SK-N-SH (cell line): Measurements from ENCODE around the gene REEP1.
"Not testable (repeated sequence)": the region's sequence is repeated elsewhere in the genome, so short reads cannot be mapped to it uniquely, and the experiment has no call there.

ENCODE experiments used
- CTCF ChIP-seq: fragments of 200-600 bp; sonication (generic); IDR thresholded peaks from 2 replicates; pipeline ENCODE4 v1.6.1; 2017; ENCODE audit warnings: antibody characterized with exemption, mild to moderate bottlenecking, moderate library complexity
- EP300 ChIP-seq, 2 experiments: IDR thresholded peaks; 2 replicates each; pipeline versions ENCODE4 v1.4.0 to v1.6.1; 2012; ENCODE audit warnings: borderline replicate concordance in 1 of 2, low read depth in 1 of 2, low read length in 1 of 2
- FOXM1 ChIP-seq: IDR thresholded peaks from 2 replicates; pipeline ENCODE4 v1.4.0; 2012; ENCODE audit warnings: low read depth, mild to moderate bottlenecking
- JUND ChIP-seq: IDR thresholded peaks from 2 replicates; pipeline ENCODE4 v1.4.0; 2012
- MAX ChIP-seq: IDR thresholded peaks from 2 replicates; pipeline ENCODE4 v1.4.0; 2012; ENCODE audit warnings: low read depth
- MEF2A ChIP-seq: IDR thresholded peaks from 2 replicates; pipeline ENCODE4 v1.4.0; 2012; ENCODE audit warnings: low read depth, borderline replicate concordance
- RAD21 ChIP-seq: IDR thresholded peaks from 2 replicates; pipeline ENCODE4 v1.6.1; 2012; ENCODE audit warnings: mild to moderate bottlenecking, low read length
- SIN3A ChIP-seq: IDR thresholded peaks from 2 replicates; pipeline ENCODE4 v1.6.1; 2012; ENCODE audit warnings: low read depth, mild to moderate bottlenecking, low read length, moderate library complexity, borderline replicate concordance
- TCF12 ChIP-seq: IDR thresholded peaks from 2 replicates; pipeline ENCODE4 v1.4.0; 2012
- TF ChIP-seq, protein P1 (sequence below): IDR thresholded peaks from 2 replicates; pipeline ENCODE4 v1.6.1; 2012; ENCODE audit warnings: mild to moderate bottlenecking, low read depth, low read length, moderate library complexity
- TF ChIP-seq, protein P2 (sequence below): fragments of 150-350 bp; IDR thresholded peaks from 2 replicates; pipeline ENCODE4 v1.6.1; 2017; ENCODE audit warnings: antibody characterized with exemption, low read length, low read depth, borderline replicate concordance

- TF ChIP-seq CTCF; MAX; EP300 (IDR thresholded peaks at IDR 0.05; ENCODE audit: borderline replicate concordance in 1 of 2, low read depth in 1 of 2, low read length in 1 of 2); RAD21; MEF2A; FOXM1; TCF12; JUND; SIN3A: not testable (repeated sequence)
- TF ChIP-seq, protein P1, sequence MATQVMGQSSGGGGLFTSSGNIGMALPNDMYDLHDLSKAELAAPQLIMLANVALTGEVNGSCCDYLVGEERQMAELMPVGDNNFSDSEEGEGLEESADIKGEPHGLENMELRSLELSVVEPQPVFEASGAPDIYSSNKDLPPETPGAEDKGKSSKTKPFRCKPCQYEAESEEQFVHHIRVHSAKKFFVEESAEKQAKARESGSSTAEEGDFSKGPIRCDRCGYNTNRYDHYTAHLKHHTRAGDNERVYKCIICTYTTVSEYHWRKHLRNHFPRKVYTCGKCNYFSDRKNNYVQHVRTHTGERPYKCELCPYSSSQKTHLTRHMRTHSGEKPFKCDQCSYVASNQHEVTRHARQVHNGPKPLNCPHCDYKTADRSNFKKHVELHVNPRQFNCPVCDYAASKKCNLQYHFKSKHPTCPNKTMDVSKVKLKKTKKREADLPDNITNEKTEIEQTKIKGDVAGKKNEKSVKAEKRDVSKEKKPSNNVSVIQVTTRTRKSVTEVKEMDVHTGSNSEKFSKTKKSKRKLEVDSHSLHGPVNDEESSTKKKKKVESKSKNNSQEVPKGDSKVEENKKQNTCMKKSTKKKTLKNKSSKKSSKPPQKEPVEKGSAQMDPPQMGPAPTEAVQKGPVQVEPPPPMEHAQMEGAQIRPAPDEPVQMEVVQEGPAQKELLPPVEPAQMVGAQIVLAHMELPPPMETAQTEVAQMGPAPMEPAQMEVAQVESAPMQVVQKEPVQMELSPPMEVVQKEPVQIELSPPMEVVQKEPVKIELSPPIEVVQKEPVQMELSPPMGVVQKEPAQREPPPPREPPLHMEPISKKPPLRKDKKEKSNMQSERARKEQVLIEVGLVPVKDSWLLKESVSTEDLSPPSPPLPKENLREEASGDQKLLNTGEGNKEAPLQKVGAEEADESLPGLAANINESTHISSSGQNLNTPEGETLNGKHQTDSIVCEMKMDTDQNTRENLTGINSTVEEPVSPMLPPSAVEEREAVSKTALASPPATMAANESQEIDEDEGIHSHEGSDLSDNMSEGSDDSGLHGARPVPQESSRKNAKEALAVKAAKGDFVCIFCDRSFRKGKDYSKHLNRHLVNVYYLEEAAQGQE, result not testable (repeated sequence)
- TF ChIP-seq, protein P2, sequence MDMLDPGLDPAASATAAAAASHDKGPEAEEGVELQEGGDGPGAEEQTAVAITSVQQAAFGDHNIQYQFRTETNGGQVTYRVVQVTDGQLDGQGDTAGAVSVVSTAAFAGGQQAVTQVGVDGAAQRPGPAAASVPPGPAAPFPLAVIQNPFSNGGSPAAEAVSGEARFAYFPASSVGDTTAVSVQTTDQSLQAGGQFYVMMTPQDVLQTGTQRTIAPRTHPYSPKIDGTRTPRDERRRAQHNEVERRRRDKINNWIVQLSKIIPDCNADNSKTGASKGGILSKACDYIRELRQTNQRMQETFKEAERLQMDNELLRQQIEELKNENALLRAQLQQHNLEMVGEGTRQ, result not testable (repeated sequence)
These were observed 136.9 kb downstream of the REEP1 start for GRCh38 chr2:86200564-86200963.
